CD4-positive, CD25-positive, alpha-beta regulatory T cell (primary cell): ENCODE measurements around the gene MASP1. TPM values are rescaled to one million over a fixed set of nuclear protein-coding genes. Genes with fewer than 3 reads are reported as not detected.

Source experiments
- ATAC-seq, 2 donors: fragments of 150-1000 bp; cut with Tn5 transposase; one replicate each; pipeline ENCODE4 v1.10.0; 2021; ENCODE audit warnings: low read depth in 2 of 2, moderate number of reproducible peaks in 2 of 2, moderate library complexity in 1 of 2
- DNase-seq, 3 donors: peaks; one replicate each; pipeline versions ENCODE4 v3.0.0 to v3.0.0-alpha.2; 2012 to 2022; ENCODE audit warnings: mixed read lengths in 1 of 3
- H3K27ac ChIP-seq: one replicate; pipeline ENCODE4 v1.7.0; 2013; ENCODE audit warnings: mild to moderate bottlenecking, low read length; ENCODE audit not compliant: insufficient read depth, poor library complexity, severe bottlenecking
- H3K27me3 ChIP-seq: one replicate; pipeline ENCODE4 v1.7.0; 2013; ENCODE audit warnings: low read length; ENCODE audit not compliant: control insufficient read depth, insufficient read depth
- H3K36me3 ChIP-seq: one replicate; pipeline ENCODE4 v1.7.0; 2013; ENCODE audit warnings: mild to moderate bottlenecking, low read length, moderate library complexity; ENCODE audit not compliant: control insufficient read depth, insufficient read depth
- H3K4me1 ChIP-seq: 2 replicates; pipeline ENCODE4 v1.7.0; 2013; ENCODE audit warnings: mild to moderate bottlenecking, low read length; ENCODE audit not compliant: insufficient read depth, control insufficient read depth, poor library complexity, severe bottlenecking
- H3K4me3 ChIP-seq: one replicate; pipeline ENCODE4 v1.7.0; 2013; ENCODE audit warnings: low read depth, mild to moderate bottlenecking, low read length, moderate library complexity
- H3K9me3 ChIP-seq, 2 experiments: 1 replicate in 1 of 2; 2 replicates in 1 of 2; pipeline ENCODE4 v1.7.0; 2013; ENCODE audit warnings: low read length in 2 of 2, mild to moderate bottlenecking in 1 of 2, moderate library complexity in 1 of 2; ENCODE audit not compliant: control insufficient read depth in 2 of 2
- H3K27ac Mint-ChIP-seq, 3 donors: one replicate each; pipeline ENCODE4 v1.8.0; 2020 to 2022; ENCODE audit warnings: mild to moderate bottlenecking in 3 of 3, mixed read lengths in 3 of 3, moderate library complexity in 2 of 3
- H3K27me3 Mint-ChIP-seq: one replicate; pipeline ENCODE4 v1.8.0; 2022; ENCODE audit warnings: mild to moderate bottlenecking, mixed read lengths
- H3K36me3 Mint-ChIP-seq: one replicate; pipeline ENCODE4 v1.8.0; 2020; ENCODE audit warnings: mixed read lengths
- H3K4me1 Mint-ChIP-seq, 4 donors: one replicate each; pipeline ENCODE4 v1.8.0; 2020 to 2022; ENCODE audit warnings: mixed read lengths in 4 of 4, mild to moderate bottlenecking in 1 of 4
- H3K4me3 Mint-ChIP-seq, 4 donors: one replicate each; pipeline ENCODE4 v1.8.0; 2020 to 2022; ENCODE audit warnings: mild to moderate bottlenecking in 4 of 4, mixed read lengths in 4 of 4, moderate library complexity in 3 of 4
- H3K9me3 Mint-ChIP-seq, 7 donors: one replicate each; pipeline ENCODE4 v1.8.0; 2020 to 2022; ENCODE audit warnings: mixed read lengths in 7 of 7, mild to moderate bottlenecking in 3 of 7, moderate library complexity in 2 of 7
- polyA plus RNA-seq, 4 donors: library from polyadenylated mRNA; unstranded; fragments of 300-500 nt; fragmentation: Illumina TruSeq; gene quantifications; one replicate each; pipeline ENCODE4 v1.2.3, GENCODE V29; 2021
- total RNA-seq: library from RNA; stranded (reverse); gene quantifications from one replicate; pipeline ENCODE4 v1.2.3, GENCODE V29; 2022

MASP1 gene
- total and polyA plus RNA-seq, 5 donors from 2014 or later = not detected

- H3K9me3 ChIP-seq = peaks cover 0 to 4% of the 10 kb centered on the region in 2 experiments
- no peaks in the 10 kb centered on the region for H3K36me3 ChIP-seq
- no peak overlapping the region for H3K27ac Mint-ChIP-seq
- no peak for ATAC-seq
- no peaks in the 10 kb centered on the region for H3K27me3 ChIP-seq
- H3K27me3 Mint-ChIP-seq = no peaks in the 10 kb centered on the region
- H3K9me3 Mint-ChIP-seq = peaks cover 0 to 5% (median 0%) of the 10 kb centered on the region in 7 donors
- no peaks in the 10 kb centered on the region for H3K4me1 Mint-ChIP-seq
- H3K4me3 Mint-ChIP-seq = no peak overlapping the region
- H3K27ac ChIP-seq = no peak overlapping the region
- no peak overlapping the region for H3K4me3 ChIP-seq
- H3K36me3 Mint-ChIP-seq = no peaks in the 10 kb centered on the region
- no peak for DNase-seq
- no peaks in the 10 kb centered on the region for H3K4me1 ChIP-seq
Measured at GRCh38 chr3:187236962-187237361, 54.6 kb downstream of the MASP1 start.

DNA sequence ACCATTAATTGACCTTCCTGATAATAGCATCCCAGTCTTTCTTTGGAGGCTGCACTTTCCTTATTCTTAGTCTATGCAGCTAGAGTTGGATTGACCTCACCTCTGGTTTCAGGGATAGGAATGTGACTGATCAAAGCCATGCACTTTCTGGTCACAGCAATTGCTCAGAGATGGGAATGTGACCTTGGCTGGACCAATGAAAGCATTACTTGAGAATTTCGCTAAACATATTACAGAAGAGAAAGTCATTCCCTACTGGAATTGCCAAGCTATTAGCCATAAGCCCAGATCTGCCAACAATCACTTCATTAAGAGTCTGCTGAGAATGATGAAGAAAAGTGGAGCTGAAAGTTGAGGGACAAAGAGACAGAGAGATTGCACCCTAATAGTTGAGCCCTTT, 61.5 kb downstream of the MASP1 start:
- peaks cover 0 to 2% (median 0%) of the 10 kb centered on the region in 7 donors for H3K9me3 Mint-ChIP-seq
- DNase-seq = no peak
- H3K36me3 ChIP-seq = no peaks in the 10 kb centered on the region
- no peaks in the 10 kb centered on the region for H3K4me1 ChIP-seq
- H3K4me3 ChIP-seq = no peak overlapping the region
- H3K36me3 Mint-ChIP-seq = no peaks in the 10 kb centered on the region
- no peaks in the 10 kb centered on the region for H3K9me3 ChIP-seq
- H3K27me3 Mint-ChIP-seq = peaks cover 11% of the 10 kb centered on the region
- no peak for ATAC-seq
- no peaks in the 10 kb centered on the region for H3K4me1 Mint-ChIP-seq
- H3K4me3 Mint-ChIP-seq = no peak overlapping the region
- H3K27ac Mint-ChIP-seq = no peak overlapping the region
- peaks cover 3% of the 10 kb centered on the region for H3K27me3 ChIP-seq
- no peak overlapping the region for H3K27ac ChIP-seq

GRCh38 chr3:187228740-187229139, 62.8 kb downstream of the MASP1 start:
- Histone ChIP-seq H3K9me3 (no peaks in the 10 kb centered on the region), H3K4me1 (no peaks in the 10 kb centered on the region), H3K27ac (no peak overlapping the region), H3K27me3 (peaks cover 3% of the 10 kb centered on the region), H3K4me3 (no peak overlapping the region), H3K36me3 (no peaks in the 10 kb centered on the region)
- ATAC-seq (no peak), DNase-seq (no peak)
- Mint-ChIP-seq H3K4me1 (no peaks in the 10 kb centered on the region), H3K4me3 (no peak overlapping the region), H3K36me3 (no peaks in the 10 kb centered on the region), H3K9me3 (peaks cover 0 to 2% (median 0%) of the 10 kb centered on the region in 7 donors), H3K27ac (no peak overlapping the region), H3K27me3 (peaks cover 11% of the 10 kb centered on the region)

DNA sequence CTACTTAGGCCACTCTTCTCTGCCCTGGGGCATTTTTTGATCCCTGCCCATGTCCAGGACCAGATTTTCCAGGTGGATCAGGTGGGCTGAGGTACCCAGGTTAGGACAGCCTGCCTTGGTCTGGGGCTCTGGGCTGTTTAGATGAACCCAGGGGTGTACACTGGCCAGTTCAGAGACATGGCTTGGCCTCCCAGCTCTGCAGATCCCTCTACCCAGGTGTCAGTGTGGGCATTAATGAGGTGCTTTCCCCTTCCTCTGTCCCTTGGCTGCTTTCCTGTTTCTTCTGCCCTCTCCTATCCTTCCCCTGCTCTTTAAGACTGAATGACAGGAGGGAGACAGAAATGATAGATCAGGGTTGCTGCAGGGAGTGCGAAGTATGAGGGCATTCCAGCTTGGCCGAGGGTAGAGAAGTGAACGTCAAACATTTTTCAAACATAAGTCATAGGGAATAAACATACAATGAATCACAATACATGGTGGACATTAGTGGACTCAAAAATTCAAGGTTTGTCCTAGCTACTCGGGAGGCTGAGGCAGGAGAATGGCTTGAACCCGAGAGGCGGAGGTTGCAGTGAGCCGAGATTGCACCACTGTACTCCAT, 63.8 kb downstream of the MASP1 start:
- Histone ChIP-seq H3K4me3 (no peak overlapping the region), H3K27me3 (peaks cover 3% of the 10 kb centered on the region), H3K9me3 (no peaks in the 10 kb centered on the region), H3K36me3 (no peaks in the 10 kb centered on the region), H3K4me1 (no peaks in the 10 kb centered on the region), H3K27ac (no peak overlapping the region)
- Mint-ChIP-seq H3K27ac (no peak overlapping the region), H3K4me3 (no peak overlapping the region), H3K4me1 (no peaks in the 10 kb centered on the region), H3K9me3 (peaks cover 0 to 2% (median 0%) of the 10 kb centered on the region in 7 donors), H3K36me3 (no peaks in the 10 kb centered on the region), H3K27me3 (peaks cover 11% of the 10 kb centered on the region)
- DNase-seq (no peak), ATAC-seq (no peak)

DNA sequence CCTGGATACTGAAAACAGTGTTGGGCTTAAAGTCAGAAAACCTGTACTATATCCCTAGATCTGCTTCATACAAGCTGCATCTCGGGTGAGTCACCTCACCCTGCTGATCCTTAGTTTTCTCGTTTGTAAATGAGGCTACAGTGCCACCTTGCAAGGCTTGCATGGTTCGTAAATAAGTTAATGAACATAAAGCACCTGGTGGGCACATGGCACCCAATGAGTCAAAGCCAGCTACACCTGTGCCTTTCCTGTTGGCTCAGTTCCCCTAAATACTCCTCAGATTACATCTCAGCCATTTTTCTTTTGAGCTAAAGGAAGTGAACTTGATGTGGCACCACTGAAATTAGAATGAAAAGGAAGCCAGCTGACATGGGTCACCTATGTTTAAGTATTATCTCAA, 67.7 kb downstream of the MASP1 start:
- Histone ChIP-seq H3K27me3 (no peaks in the 10 kb centered on the region), H3K4me3 (no peak overlapping the region), H3K36me3 (no peaks in the 10 kb centered on the region), H3K27ac (no peak overlapping the region), H3K9me3 (no peaks in the 10 kb centered on the region), H3K4me1 (no peaks in the 10 kb centered on the region)
- peaks cover 6% of the 10 kb centered on the region for H3K27me3 Mint-ChIP-seq
- peak in 1 of 3 donors; percentile 4 for DNase-seq
- ATAC-seq = no peak
- no peak overlapping the region for H3K27ac Mint-ChIP-seq
- H3K4me3 Mint-ChIP-seq = no peak overlapping the region
- no peaks in the 10 kb centered on the region for H3K4me1 Mint-ChIP-seq
- peaks cover 0 to 2% (median 0%) of the 10 kb centered on the region in 7 donors for H3K9me3 Mint-ChIP-seq
- H3K36me3 Mint-ChIP-seq = no peaks in the 10 kb centered on the region

DNA sequence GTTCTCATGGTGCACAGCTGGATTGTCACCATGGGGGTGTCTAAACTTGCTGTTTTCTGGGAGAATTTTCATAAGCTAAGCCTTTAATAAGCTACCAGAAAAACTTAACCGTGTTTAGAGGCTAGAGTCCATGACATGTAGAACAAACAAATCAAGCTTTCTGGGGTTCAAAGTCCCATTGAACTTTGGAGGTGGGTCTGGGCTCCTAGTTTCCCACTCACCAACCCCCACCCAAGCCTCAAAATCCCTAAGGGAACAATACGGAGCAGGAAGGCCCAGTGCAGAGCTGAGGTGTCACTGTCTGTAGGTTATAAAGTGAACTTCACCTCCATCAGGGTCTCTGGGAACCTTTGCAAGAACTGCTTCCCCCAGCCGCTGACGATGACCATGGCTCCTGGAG, 68.7 kb downstream of the MASP1 start:
- Histone ChIP-seq H3K27me3 (no peaks in the 10 kb centered on the region), H3K36me3 (no peaks in the 10 kb centered on the region), H3K27ac (no peak overlapping the region), H3K4me1 (no peaks in the 10 kb centered on the region), H3K9me3 (no peaks in the 10 kb centered on the region), H3K4me3 (no peak overlapping the region)
- Mint-ChIP-seq H3K9me3 (peaks cover 0 to 2% (median 0%) of the 10 kb centered on the region in 7 donors), H3K27ac (no peak overlapping the region), H3K4me3 (no peak overlapping the region), H3K4me1 (no peaks in the 10 kb centered on the region), H3K36me3 (no peaks in the 10 kb centered on the region), H3K27me3 (no peaks in the 10 kb centered on the region)
- ATAC-seq (no peak), DNase-seq (no peak)

DNA sequence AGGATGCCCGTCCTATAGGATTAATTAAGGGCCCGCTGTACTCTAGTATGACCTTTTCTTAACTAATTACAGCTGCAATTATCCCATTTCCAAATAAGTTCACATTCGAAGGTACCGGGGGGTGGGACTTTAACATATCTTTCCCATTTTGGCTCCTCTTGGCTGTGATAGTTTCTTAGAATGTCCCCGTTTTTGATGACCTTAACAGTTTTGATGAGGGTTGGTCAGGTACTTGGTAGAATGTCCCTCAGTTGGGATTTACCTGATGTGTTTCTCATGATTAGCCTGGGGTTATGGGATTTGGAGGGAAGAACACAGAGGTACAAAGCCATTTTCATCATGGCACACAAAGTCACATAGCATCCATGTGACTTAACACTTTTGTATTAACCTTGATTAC, 76.1 kb downstream of the MASP1 start:
- no peaks in the 10 kb centered on the region for H3K36me3 ChIP-seq
- H3K27ac Mint-ChIP-seq = no peak overlapping the region
- no peaks in the 10 kb centered on the region for H3K36me3 Mint-ChIP-seq
- H3K4me3 Mint-ChIP-seq = no peak overlapping the region
- H3K4me1 Mint-ChIP-seq = peaks cover 0 to 3% (median 0%) of the 10 kb centered on the region in 4 donors
- no peaks in the 10 kb centered on the region for H3K9me3 Mint-ChIP-seq
- no peak overlapping the region for H3K4me3 ChIP-seq
- peaks cover 11% of the 10 kb centered on the region for H3K27me3 Mint-ChIP-seq
- no peak for DNase-seq
- H3K27me3 ChIP-seq = peaks cover 4% of the 10 kb centered on the region
- H3K27ac ChIP-seq = no peak overlapping the region
- no peak for ATAC-seq
- no peaks in the 10 kb centered on the region for H3K4me1 ChIP-seq
- no peaks in the 10 kb centered on the region for H3K9me3 ChIP-seq

DNA sequence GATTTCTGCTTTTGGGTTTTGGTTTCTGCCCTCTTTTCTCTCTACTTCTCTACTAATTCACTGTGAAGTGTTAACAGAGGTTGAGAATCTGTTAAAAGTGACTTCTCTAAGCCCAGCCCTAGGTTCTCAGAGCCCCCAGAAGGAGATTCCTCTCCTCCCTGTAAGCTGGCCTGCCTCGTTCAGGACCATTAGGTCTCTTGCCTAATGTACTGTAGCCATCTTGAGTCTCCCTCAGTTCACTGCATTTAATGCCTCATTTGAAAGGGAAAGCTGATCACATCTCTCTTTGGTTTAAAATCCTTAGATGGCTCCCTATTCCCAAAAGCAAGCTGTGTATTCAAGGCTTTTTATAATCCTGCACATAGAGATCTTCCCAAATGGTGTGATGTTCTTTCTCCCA, 77.9 kb downstream of the MASP1 start:
- no peak overlapping the region for H3K27ac ChIP-seq
- Mint-ChIP-seq H3K9me3 (no peaks in the 10 kb centered on the region), H3K4me1 (peaks cover 0 to 3% (median 0%) of the 10 kb centered on the region in 4 donors), H3K27ac (no peak overlapping the region), H3K36me3 (no peaks in the 10 kb centered on the region), H3K4me3 (no peak overlapping the region), H3K27me3 (peaks cover 11% of the 10 kb centered on the region)
- no peaks in the 10 kb centered on the region for H3K4me1 ChIP-seq
- no peaks in the 10 kb centered on the region for H3K9me3 ChIP-seq
- H3K4me3 ChIP-seq = no peak overlapping the region
- H3K27me3 ChIP-seq = peaks cover 6% of the 10 kb centered on the region
- no peaks in the 10 kb centered on the region for H3K36me3 ChIP-seq
- DNase-seq (no peak), ATAC-seq (no peak)
